Stimulated activated CD4-positive, alpha-beta T cell treated with anti-CD3 and anti-CD28 coated beads, Interleukin-12 subunit alpha, Interleukin-12 subunit beta, amount 100 ng/mL, for 48 hours (primary cell): ENCODE results near the gene PTPRR.

ENCODE experiments used
- DNase-seq, 3 donors: peaks; one replicate each; pipeline ENCODE4 v3.0.0-alpha.2; 2020; ENCODE audit warnings: low read depth in 2 of 3, low spot score in 1 of 3

Gene PTPRR

DNA sequence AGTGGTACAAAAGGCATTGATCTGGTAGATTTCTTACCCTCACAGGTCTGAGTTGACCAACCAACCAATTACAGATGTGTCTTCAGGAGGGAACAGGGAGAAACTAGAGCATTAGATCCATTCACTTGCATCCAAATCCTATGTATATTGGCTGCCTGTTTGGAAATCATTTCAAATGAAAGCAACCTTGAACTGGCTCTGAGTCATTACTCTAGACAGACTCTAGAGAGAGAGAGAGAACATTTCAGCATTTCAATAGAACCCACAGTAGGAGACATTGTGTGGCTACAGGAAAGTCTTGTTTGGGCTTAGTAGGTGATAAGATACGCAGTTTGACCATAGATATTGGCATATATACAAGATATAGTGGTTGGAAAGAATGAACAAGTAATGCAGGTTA is 114.5 kb downstream of the PTPRR start:
- DNase-seq: no peak

DNA sequence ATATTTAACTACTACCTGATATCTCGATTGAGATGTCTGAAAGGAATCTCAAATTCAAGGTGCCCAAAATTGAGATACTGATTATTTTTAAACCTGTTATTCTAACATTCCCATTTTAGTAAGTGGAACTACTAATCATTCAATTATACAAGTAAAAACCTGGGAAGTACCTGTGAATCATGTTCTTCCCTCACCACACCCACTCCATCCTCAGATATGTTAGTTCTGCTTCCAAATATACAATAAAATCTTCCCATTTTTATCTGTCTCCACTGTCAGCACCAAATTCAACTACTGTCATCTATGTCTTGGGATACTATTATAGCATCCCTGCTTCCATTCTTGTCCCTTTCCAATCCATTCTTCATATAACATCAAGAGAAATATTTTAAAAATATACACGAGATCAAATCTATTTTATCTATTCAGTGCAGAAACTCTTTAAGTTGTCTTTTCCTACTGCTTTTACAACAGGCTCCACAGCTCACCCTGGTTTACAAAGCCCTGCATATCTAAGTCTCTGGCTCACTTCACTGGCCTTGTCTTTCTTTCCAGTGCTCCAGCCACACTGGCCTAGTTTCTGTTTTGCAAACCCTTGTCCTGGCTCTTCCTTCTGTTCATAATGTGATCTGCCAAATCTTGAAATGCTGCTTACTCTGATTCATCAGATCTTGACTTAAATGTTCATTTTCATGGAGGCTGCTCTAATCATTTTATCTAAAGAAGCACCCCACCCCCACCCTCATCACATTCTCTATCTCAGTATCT is 122.3 kb downstream of the PTPRR start:
- DNase-seq: no peak

DNA sequence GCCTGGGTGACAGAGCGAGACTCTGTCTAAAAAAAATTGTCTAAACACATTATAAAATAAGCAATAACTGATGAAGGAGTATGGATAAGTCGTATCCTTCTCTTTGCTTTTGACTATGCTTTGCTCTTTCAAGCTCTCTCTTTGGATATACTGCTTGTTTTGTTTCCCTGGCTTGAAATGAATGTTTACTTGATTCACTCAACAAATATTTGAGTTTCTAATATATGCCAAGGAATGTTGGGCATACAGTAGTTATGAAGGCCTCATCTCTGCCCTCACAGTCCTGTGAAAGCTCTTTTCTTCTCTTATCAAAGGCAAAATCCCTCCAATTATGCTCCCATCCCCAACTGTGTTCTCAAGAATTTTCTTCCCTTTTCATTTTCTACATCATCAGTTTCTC is 123.5 kb downstream of the PTPRR start:
- no peak for DNase-seq

DNA sequence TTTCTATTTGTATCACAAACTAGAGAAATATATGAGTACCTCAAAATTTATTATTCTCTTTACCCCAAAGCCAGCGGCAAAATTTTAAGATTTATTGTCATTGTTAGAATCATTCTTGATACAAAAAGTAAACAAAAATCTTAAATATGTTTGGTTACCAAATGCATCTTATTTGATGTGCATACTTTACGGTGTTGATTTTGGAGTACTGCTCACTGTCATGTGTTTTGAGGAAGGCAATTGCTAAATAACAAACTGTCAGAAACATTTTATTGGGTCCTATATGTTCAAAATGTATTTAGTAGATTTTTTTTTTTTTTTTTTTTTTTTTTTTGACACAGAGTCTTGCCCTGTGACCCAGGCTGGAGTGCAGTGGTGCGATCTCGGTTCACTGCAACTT is 124.9 kb downstream of the PTPRR start:
- DNase-seq: no peak

DNA sequence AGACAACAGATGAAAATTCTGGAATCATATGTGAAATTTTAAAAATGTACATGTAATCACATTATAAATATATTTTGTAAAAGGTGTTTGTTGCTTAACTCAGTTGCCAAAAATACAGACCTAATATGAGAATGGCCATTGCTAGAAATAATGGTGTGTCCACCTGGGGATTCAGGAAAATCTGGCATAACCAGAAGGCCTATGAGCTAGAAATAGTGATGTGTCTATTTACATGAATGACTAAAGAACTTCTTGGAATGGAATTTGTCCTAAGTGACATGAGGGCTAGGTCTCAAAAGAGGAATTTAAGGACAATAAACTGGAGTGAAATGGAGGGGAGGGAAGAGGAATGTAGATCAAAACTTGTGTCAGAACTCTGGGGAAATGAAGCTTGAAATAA is 126.4 kb downstream of the PTPRR start:
- DNase-seq: no peak

DNA sequence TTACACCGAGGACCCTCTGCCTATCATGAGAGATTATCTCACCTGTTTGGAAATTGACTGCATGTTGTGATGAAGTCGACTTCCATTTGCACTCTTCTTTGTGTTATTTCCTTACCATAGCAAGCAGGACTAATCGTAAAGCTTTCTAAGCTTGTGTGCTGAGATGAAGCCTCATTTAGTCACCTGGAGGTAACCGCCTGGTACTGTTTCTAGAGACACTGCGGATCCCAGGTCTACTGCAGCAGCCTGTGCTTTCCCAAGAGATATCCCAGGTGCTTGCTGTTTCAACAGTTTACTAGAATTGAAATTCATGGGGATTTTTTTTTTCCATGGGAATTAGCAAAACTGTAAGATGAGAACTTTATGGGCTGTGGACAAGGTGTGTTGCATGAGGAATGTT is 131.8 kb downstream of the PTPRR start:
- no peak for DNase-seq

DNA sequence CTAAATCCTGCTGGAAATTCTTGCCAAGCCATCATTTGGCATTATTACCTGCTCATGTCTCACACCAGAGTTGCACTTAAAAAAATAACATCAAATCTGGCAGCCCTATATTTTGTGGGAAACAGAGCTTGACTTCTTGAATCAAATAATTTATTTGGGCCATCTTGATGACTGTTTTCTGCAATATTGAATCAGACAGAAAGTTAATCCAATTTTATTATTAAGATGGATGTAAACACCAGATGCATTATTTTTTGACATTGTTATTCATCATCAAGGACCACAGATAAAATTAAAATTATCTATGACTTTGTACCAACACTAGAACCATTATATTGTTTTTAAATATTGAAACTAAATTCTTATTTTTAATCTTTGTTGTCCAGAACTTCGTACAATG is 132.9 kb downstream of the PTPRR start:
- no peak for DNase-seq

DNA sequence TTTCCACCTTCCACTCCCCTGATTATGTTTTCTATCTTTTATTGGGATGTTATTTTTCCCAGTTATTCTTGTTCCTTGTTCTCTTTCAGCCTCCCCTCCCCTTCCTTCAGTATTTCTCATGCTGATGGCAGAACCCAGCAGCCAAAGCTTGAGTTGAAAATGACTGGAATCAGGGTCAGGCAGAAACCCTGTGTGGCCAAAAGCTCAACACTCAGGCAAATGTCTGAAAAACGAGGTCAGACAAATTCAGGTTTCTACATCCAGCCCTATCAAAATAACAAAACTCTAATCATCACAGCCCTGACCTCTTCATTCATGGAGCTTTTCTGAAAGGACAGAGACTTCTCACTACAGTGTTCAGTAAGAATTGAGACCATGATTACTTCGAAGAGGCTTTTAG is 134.6 kb downstream of the PTPRR start:
- no peak for DNase-seq

DNA sequence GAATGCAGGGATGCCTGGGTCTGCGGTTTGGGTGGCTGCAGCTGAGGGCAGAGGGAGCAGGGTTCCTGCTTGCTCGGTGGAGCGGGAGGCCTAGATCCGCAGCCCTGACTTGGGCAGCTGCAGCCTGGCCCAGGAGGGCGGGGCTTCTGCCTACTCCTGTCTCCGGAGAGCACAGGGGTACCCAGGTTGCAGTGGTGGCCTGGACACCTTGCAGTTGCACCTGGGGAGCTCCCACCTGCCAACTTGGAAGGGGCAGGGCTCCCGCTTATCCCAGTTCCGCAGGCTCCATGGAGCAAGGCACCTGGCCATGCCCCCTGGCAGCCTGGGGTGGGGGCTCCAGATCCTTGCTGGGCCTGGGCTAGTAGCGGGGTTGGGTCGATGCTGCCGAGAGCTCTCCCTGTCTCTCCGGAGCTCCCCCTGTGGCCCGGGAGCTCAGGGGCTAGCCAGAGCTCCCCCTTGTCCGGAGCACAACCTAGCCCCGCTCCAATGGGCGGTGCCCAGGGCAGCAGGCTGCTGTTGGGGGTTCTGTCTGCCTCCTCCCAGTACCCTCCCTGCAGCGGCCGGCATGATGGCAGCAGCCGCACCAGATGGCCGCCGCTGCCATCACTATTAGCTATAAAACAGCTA is 136.4 kb downstream of the PTPRR start:
- no peak for DNase-seq

DNA sequence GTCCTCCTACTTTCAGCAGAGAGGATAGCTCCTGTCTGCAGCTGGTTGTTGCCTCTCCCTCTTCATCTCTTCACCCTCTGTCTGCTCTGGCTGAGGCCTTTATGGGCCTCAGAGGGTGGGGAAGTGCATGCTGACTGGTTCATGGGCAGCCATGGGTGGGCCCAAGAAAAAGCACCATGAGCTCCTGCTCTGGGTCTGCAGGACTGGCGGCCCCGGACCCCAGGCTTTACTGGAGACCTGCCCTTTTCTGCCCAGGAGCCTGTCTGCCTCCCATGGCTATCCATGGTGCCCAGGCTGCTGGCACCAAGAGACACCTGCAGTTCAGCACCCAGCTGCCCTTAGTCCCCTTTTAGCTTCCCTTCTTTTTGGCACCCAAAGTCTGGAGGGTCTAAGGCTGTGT is 137.1 kb downstream of the PTPRR start:
- DNase-seq: no peak

DNA sequence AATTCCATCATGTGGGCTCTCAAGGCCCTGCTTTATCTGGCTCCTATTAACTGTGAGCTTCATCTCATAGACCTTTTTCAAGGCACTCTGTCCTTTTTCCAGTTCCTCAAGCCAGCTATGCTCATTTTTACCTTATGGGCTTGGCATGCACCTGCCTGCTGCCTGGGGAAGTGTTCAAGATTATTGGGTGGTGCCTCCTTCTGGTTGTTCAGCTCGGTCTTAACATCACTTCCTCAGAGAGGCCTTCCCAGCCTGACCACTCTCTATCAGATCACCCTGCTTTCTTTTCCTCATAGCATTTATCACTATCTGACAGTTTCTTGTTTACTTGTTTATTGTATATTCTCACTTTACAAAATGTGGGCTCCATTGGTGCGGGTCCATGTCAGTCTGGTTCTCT is 141.3 kb downstream of the PTPRR start:
- DNase-seq: no peak

DNA sequence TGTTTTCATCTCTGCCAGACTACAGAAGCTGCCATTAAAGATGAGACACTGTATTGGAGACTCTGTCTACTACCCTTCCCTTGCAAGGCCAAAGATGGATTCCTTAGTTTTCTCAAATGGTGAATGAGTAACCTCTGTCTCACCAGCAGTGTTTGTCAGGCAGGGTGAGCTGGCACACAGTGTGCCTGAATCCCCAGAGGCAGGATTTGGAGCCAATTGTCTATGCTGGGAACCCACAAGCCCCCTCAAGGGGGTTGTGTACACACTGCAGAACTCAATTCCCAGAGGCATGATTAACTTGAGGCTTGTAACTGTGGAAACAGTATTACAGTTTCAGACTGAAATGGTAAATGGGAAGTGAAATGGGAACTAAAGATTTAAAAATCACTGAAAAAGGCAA is 146.5 kb downstream of the PTPRR start:
- DNase-seq: no peak

DNA sequence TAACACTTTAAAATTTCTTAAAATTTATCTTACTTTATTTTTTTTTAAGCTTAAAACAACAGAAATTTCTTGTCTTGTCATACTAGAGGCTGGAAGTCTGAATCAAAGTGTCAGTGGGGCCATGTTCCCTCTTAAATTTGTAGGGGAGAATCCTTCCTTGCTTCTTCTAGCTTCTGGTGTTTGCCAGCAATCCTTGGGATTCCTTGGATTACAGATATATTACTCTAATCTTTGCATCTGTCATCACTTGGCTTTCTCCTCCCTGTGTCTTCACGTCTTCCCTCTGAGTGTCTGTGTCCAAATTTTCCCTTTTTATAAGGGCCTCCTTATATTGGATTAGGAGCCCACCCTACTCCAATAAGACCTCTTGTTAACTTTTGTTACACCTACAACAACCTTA is 147.7 kb downstream of the PTPRR start:
- no peak for DNase-seq

DNA sequence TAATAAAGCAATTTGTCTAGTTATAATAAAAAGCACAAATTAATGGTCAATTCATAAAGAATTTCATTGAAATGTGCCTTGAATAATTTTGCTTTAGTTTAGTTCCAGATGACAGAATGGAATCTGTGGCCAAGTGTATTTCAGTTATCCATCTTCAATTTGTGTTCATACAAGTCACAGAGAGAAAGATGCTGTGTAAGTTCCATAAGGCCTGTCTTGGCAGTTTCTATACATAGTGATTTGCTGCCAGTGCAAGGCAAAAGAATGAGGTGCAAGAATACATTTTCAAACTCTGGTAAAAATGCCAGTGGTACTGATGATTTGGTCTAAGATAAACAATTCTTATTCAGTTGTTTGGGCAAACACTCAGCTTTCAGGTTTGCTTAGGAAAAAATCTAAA is 149.0 kb downstream of the PTPRR start:
- no peak for DNase-seq

DNA sequence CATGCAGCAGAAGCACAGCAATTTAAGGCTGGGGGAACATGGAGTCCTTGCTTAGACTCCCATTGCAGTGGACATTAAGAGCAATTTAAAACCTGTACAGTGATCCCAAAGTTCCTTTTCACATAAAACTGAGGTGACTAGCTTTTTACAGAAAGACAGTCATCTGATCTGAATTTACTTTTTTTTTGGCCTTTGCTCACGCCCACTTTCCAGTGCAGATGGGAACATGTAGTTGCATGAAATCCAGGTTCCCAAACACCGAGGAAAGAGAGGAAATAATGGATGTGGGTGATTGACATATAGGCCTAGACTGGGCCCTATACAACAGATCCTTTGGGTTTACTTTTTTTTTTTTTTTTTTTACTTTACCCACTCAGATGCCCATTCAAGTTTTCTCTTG is 156.9 kb downstream of the PTPRR start:
- no peak for DNase-seq

DNA sequence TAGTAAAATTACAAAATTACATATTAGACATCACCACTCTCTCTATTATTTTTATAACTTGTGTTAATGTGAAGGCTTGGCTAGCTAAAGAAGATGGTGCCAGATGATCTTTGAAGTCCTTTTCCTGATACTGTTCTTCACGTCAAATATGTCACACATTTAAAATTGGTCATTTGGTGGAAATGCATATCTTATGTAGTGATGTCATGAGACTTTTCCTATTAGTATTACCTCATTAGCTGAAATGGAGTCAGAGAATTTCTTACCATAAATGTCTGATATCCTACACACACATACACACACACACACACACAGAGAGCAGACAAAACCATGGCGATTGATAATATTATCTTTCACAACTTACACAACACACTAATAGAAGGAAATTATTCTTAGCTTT is 158.5 kb downstream of the PTPRR start:
- no peak for DNase-seq

DNA sequence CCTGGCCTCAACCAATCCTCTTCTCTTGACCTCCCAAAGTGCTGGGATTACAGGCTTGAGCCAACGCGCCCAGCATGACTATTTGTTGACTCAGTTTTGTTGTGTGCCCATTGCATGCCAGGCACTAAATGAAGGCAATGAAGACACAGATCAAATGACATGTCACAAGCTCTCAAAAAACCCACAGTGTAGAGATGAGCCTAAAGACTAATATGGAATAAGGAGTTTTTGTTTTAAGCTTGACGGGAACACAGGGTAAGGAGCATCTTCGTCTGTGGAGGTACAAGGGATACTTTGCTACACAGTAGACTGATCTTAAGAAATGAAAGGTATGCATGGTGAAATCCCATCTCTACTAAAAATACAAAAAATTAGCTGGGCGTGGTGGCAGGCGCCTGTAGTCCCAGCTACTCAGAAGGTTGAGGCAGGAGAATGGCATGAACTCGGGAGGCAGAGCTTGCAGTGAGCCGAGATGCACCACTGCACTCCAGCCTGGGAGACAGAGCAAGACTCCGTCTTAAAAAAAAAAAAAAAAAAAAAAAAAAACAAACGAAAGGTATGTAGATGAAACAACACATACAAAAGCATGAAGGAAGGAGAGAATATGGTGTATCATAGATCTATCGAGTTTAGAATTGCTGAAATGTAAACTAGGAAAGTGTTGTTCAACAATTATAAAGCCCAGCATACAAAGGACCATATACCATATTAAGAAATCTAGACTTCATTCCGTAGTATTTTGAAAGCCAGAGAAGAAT is 161.2 kb downstream of the PTPRR start:
- DNase-seq: no peak

DNA sequence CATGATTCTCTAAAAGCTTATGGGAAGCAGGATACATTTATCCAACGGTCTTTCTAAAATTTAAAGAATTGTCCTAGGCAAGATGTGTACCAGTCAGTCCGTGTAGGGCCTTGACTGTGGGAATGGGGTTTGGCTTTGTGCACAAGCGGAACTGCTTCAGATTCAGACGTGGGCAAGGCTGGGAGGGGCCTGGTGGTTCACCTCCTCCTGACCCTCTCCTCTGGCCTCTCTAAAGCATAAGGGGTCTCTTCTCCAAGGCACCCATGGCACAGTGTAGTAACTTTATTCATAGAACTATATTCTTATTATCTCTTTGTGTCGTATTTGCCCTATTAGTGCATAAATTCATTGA is 162.1 kb downstream of the PTPRR start:
- DNase-seq: no peak

DNA sequence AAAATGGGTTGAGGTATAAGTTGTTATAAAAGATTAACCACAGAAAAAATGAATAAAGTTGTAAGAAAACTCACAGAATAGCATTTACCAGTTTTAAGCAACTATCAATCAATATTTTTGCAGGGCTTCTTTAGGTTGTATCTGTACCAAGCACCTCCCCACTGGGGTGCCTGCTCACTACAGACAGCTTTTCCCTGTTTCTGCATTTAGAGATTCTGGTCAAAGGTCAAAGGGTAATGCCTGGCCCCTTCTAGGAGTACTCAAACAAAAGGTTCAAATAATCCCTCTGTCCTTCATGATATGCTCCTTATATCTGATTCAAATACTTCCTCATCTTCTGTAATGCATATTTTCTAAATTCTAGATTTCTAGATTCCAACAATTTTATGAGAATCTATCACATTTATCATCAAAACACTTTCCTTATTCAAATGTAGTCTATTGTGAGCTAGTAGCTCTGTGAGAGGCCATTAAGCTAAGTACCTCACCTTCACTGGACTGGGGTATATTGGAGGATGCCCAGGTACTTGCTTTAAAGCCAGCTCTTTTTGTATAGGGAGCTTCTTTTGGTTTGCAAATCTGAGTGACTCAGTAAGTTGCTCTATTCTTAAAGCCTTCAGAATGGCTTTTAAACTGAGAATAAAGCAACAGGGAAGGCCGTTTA is 162.6 kb downstream of the PTPRR start:
- DNase-seq: no peak

DNA sequence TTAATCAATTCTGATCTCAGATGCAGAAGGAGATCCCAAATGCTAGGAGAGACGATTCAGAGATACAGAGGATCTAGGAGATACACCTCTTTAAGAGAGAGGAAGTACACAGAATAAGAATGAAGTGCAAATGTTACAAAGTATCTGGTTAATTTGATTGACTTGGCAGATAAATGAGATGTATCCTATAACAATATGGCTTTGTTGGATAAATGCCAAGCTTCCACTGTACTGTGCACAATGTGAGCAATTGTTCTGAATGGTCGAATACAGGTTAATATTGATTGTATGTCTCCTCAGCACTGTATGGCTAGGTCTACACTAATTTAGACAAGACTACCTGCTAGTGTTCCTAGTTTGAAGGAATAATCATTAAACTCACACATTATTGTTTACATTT is 163.7 kb downstream of the PTPRR start:
- DNase-seq: no peak

DNA sequence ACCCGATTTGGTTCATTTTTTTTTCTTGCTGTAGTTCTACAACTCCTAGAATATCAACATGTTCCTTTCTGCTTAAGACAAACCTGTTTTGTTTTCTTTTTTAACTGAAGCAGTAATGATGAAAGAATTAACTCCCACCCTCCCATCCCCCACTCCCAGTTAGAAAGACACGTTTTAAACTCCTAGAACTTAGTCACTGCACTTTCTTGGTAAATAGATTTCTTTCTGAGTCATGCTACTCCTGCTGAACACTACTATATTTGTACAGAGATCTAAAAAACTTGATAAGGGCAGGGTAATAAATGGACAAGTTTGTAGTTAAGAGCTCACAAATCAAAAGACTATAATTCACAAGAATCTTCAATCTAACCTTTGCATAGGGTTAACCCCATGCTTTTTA is 164.4 kb downstream of the PTPRR start:
- no peak for DNase-seq

DNA sequence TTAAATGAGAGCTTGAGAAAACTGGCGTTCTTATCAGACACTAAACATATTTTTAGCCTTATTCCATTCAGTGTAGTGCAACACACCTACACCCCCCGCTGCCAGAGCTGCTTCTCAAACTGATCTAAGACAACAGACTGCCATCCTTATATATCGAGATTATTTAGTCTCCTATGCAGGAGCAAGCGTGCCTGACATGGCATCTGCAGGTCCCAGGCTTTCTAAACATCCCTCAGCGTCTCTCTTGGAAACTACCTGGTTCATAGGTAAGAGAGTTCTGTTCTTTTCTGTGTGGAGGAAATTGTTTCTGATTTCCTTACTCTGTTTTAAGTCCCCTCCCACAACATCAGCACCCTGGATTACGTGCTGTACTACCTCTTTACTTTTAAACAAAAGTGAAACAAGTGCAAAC is 166.2 kb downstream of the PTPRR start:
- DNase-seq: no peak
